Tibial artery (tissue), 4 donors: Measurements from ENCODE around the gene SPRR4.

ENCODE experiments used
- DNase-seq, 2 donors: peaks; one replicate each; pipeline ENCODE4 v3.0.0-alpha.2; 2019
- H3K27ac ChIP-seq, 2 donors: fragments of 200-600 bp; sonication (generic) in 1 of 2; 1 replicate in 1 of 2; 2 replicates in 1 of 2; pipeline ENCODE4 v1.5.1; 2018 to 2019; ENCODE audit warnings: mild to moderate bottlenecking in 1 of 2
- H3K27me3 ChIP-seq, 2 donors: fragments of 200-600 bp; sonication (generic) in 1 of 2; one replicate each; pipeline versions ENCODE4 v1.5.1 to v1.6.0; 2016 to 2019
- H3K36me3 ChIP-seq, 3 donors: fragments of 200-600 bp; sonication (generic) in 2 of 3; one replicate each; pipeline ENCODE4 v1.5.1; 2016 to 2019; ENCODE audit warnings: mild to moderate bottlenecking in 2 of 3
- H3K4me1 ChIP-seq, 4 donors: fragments of 200-600 bp; sonication (generic) in 2 of 4; 1 replicate in 3 of 4; 2 replicates in 1 of 4; pipeline ENCODE4 v1.5.1; 2016 to 2019
- H3K4me3 ChIP-seq, 2 donors: fragments of 200-600 bp; sonication (generic) in 1 of 2; 1 replicate in 1 of 2; 2 replicates in 1 of 2; pipeline ENCODE4 v1.5.1; 2018 to 2019; ENCODE audit warnings: mild to moderate bottlenecking in 2 of 2
- H3K9me3 ChIP-seq, 3 donors: fragments of 200-600 bp; sonication (generic) in 1 of 3; one replicate each; pipeline ENCODE4 v1.5.1; 2016 to 2019
- CTCF ChIP-seq, 2 experiments: fragments of 200-600 bp in 1 of 2; fragments of 450-650 bp in 1 of 2; IDR thresholded peaks; one replicate each; pipeline ENCODE4 v1.5.1; 2017 to 2019; ENCODE audit warnings: antibody characterized with exemption in 2 of 2, mild to moderate bottlenecking in 1 of 2, moderate library complexity in 1 of 2
- intact Hi-C: fragments of 100-400 bp; cut with DNase I; formaldehyde crosslinking; loops from one replicate; pipeline ENCODE4 v1.15.0; 2023; ENCODE audit warnings: low total_unique reads

Gene SPRR4

GRCh38 chr1:152972196-152972886, 1.9 kb downstream of the SPRR4 start:
- Histone ChIP-seq H3K36me3 (no peaks in the 10 kb centered on the region), H3K27me3 (peaks cover 0 to 2% of the 10 kb centered on the region in 2 donors), H3K9me3 (no peaks in the 10 kb centered on the region), H3K4me3 (no peak overlapping the region), H3K27ac (no peak overlapping the region), H3K4me1 (no peaks in the 10 kb centered on the region)
- TF ChIP-seq CTCF (IDR thresholded peaks at IDR 0.05): no peak
- intact Hi-C loops: no loop called here
- DNase-seq: no peak

GRCh38 chr1:152976688-152977087, 6.2 kb downstream of the SPRR4 start:
- H3K36me3 ChIP-seq: no peaks in the 10 kb centered on the region
- H3K27ac ChIP-seq: no peak overlapping the region
- no peak for DNase-seq
- H3K27me3 ChIP-seq: peaks cover 0 to 2% of the 10 kb centered on the region in 2 donors
- no peaks in the 10 kb centered on the region for H3K9me3 ChIP-seq
- intact Hi-C loops: no loop called here
- no peaks in the 10 kb centered on the region for H3K4me1 ChIP-seq
- no peak for TF ChIP-seq CTCF (IDR thresholded peaks at IDR 0.05)
- H3K4me3 ChIP-seq: no peak overlapping the region

GRCh38 chr1:152977614-152978013, 7.2 kb downstream of the SPRR4 start:
- H3K27me3 ChIP-seq: peaks cover 0 to 2% of the 10 kb centered on the region in 2 donors
- DNase-seq: no peak
- no peaks in the 10 kb centered on the region for H3K9me3 ChIP-seq
- intact Hi-C loops: no loop called here
- no peaks in the 10 kb centered on the region for H3K4me1 ChIP-seq
- H3K4me3 ChIP-seq: no peak overlapping the region
- TF ChIP-seq CTCF (IDR thresholded peaks at IDR 0.05): no peak
- no peak overlapping the region for H3K27ac ChIP-seq
- H3K36me3 ChIP-seq: no peaks in the 10 kb centered on the region

- H3K9me3 ChIP-seq: no peaks in the 10 kb centered on the region
- H3K27ac ChIP-seq: no peak overlapping the region
- peaks cover 0 to 2% of the 10 kb centered on the region in 2 donors for H3K27me3 ChIP-seq
- intact Hi-C loops: no loop called here
- no peak for TF ChIP-seq CTCF (IDR thresholded peaks at IDR 0.05)
- no peaks in the 10 kb centered on the region for H3K36me3 ChIP-seq
- H3K4me3 ChIP-seq: no peak overlapping the region
- no peak for DNase-seq
- H3K4me1 ChIP-seq: no peaks in the 10 kb centered on the region
These were observed 10.2 kb downstream of the SPRR4 start for GRCh38 chr1:152980676-152981075.

- intact Hi-C loops: no loop called here
These were observed 10.9 kb downstream of the SPRR4 start for GRCh38 chr1:152981146-152981871.

More at GRCh38 chr1:152981146-152981871, 10.9 kb downstream of the SPRR4 start:
- H3K9me3 ChIP-seq: no peaks in the 10 kb centered on the region
- H3K36me3 ChIP-seq: no peaks in the 10 kb centered on the region
- no peak overlapping the region for H3K27ac ChIP-seq
- H3K4me1 ChIP-seq: no peaks in the 10 kb centered on the region
- DNase-seq: no peak
- no peak overlapping the region for H3K4me3 ChIP-seq
- H3K27me3 ChIP-seq: peaks cover 0 to 2% of the 10 kb centered on the region in 2 donors
- no peak for TF ChIP-seq CTCF (IDR thresholded peaks at IDR 0.05)
